ENCODE data around the gene RBCK1.

- TF ChIP-seq CTCF (conservative IDR thresholded peaks at IDR 0.05): no peak
- TF ChIP-seq ZFX (IDR thresholded peaks at IDR 0.05): no peak
These were observed 26.4 kb upstream of the RBCK1 start for GRCh38 chr20:381581-382290.
